SU-DHL-6 (cell line): Measurements from ENCODE around the gene CYP2E1.

Experiments
- H2AFZ ChIP-seq: fragments of 200-600 bp; sonication (generic); 2 replicates; pipeline ENCODE4 v1.6.1; 2014; ENCODE audit warnings: low read depth, mild to moderate bottlenecking, moderate library complexity, mixed read lengths, antibody characterized with exemption, low read length; ENCODE audit not compliant: severe bottlenecking
- H3F3A ChIP-seq: fragments of 200-600 bp; shearing (Covaris generic); 2 replicates; pipeline ENCODE4 v1.6.0; 2016; ENCODE audit warnings: antibody characterized with exemption, mild to moderate bottlenecking; ENCODE audit not compliant: insufficient read depth
- H3K27ac ChIP-seq: fragments of 200-600 bp; sonication (generic); 2 replicates; pipeline ENCODE4 v1.5.1; 2016; ENCODE audit warnings: low read depth, mild to moderate bottlenecking, low read length, moderate library complexity, mixed read lengths
- H3K27me3 ChIP-seq: fragments of 200-600 bp; sonication (generic), shearing (Covaris generic); 2 replicates; pipeline ENCODE4 v1.6.0; 2014; ENCODE audit warnings: mild to moderate bottlenecking, low read length
- H3K36me3 ChIP-seq: fragments of 200-600 bp; sonication (generic); 2 replicates; pipeline ENCODE4 v1.6.1; 2014; ENCODE audit warnings: mild to moderate bottlenecking, low read length, mixed read lengths
- H3K4me2 ChIP-seq: fragments of 300-600, 200-600 bp; shearing (Covaris generic), sonication (generic); 2 replicates; pipeline ENCODE4 v1.6.0; 2014; ENCODE audit warnings: low read length, low read depth, mild to moderate bottlenecking; ENCODE audit not compliant: poor library complexity, severe bottlenecking
- H3K4me3 ChIP-seq: fragments of 200-600 bp; sonication (generic); 2 replicates; pipeline ENCODE4 v1.5.1; 2014; ENCODE audit warnings: antibody characterized with exemption, low read length, mild to moderate bottlenecking, mixed read lengths; ENCODE audit not compliant: insufficient read depth, poor library complexity, severe bottlenecking
- H3K79me2 ChIP-seq: fragments of 200-600 bp; sonication (generic); 2 replicates; pipeline ENCODE4 v1.6.1; 2014; ENCODE audit warnings: mild to moderate bottlenecking, low read length, moderate library complexity; ENCODE audit not compliant: insufficient read depth
- H3K9ac ChIP-seq: fragments of 200-600 bp; sonication (generic); 2 replicates; pipeline ENCODE4 v1.7.0; 2014; ENCODE audit warnings: mild to moderate bottlenecking, low read length
- H3K9me2 ChIP-seq: fragments of 200-600 bp; sonication (generic); replicated peaks from 2 replicates; pipeline ENCODE4 v1.6.1; 2014; ENCODE audit warnings: low read length; ENCODE audit not compliant: insufficient read depth
- H3K9me3 ChIP-seq: fragments of 200-600 bp; sonication (generic); 2 replicates; pipeline ENCODE4 v1.6.1; 2014; ENCODE audit warnings: low read length, mixed read lengths; ENCODE audit not compliant: insufficient read depth
- H4K20me1 ChIP-seq: fragments of 200-600 bp; sonication (generic); 2 replicates; pipeline ENCODE4 v1.6.1; 2014; ENCODE audit warnings: low read depth, mild to moderate bottlenecking, antibody characterized with exemption, low read length, moderate library complexity, mixed read lengths
- CTCF ChIP-seq: fragments of 200-600 bp; sonication (generic); IDR thresholded peaks from one replicate; pipeline ENCODE4 v1.5.1; 2017; ENCODE audit warnings: antibody characterized with exemption, mild to moderate bottlenecking, low read length, moderate library complexity; ENCODE audit not compliant: insufficient read depth, poor library complexity, severe bottlenecking
- EZH2phosphoT487 ChIP-seq: fragments of 200-600 bp; sonication (generic), shearing (Covaris generic); conservative IDR thresholded peaks from 2 replicates; pipeline ENCODE4 v1.6.1; 2018; ENCODE audit warnings: mild to moderate bottlenecking, antibody characterized with exemption, low read length, moderate library complexity, mixed read lengths

CYP2E1 gene

GRCh38 chr10:133532871-133533270 lies 5.7 kb downstream of the CYP2E1 start:
- Histone ChIP-seq H3K9ac (no peak overlapping the region), H3K27me3 (no peaks in the 10 kb centered on the region), H3K79me2 (no peaks in the 10 kb centered on the region), H3K27ac (no peak overlapping the region), H2AFZ (no peak overlapping the region), H3K36me3 (no peaks in the 10 kb centered on the region), H3K9me2 (no peaks in the 10 kb centered on the region), H3K4me3 (no peak overlapping the region), H3K4me2 (no peak overlapping the region), H3K9me3 (no peaks in the 10 kb centered on the region), H3F3A (no peaks in the 10 kb centered on the region), H4K20me1 (no peaks in the 10 kb centered on the region)
- TF ChIP-seq CTCF (no peak), EZH2phosphoT487 (no peak)

- Histone ChIP-seq H3F3A (no peaks in the 10 kb centered on the region), H3K9me2 (no peaks in the 10 kb centered on the region), H3K36me3 (no peaks in the 10 kb centered on the region), H3K9ac (no peak overlapping the region), H3K4me2 (no peak overlapping the region), H4K20me1 (no peaks in the 10 kb centered on the region), H2AFZ (no peak overlapping the region), H3K79me2 (no peaks in the 10 kb centered on the region), H3K27me3 (no peaks in the 10 kb centered on the region), H3K27ac (no peak overlapping the region), H3K4me3 (no peak overlapping the region), H3K9me3 (no peaks in the 10 kb centered on the region)
- TF ChIP-seq CTCF, result no peak
- TF ChIP-seq EZH2phosphoT487, result no peak
These were observed 7.3 kb downstream of the CYP2E1 start for GRCh38 chr10:133534417-133534816.

- Histone ChIP-seq H3K27me3 (no peaks in the 10 kb centered on the region), H2AFZ (no peak overlapping the region), H3F3A (no peaks in the 10 kb centered on the region), H4K20me1 (no peaks in the 10 kb centered on the region), H3K9me3 (no peaks in the 10 kb centered on the region), H3K36me3 (no peaks in the 10 kb centered on the region), H3K9ac (no peak overlapping the region), H3K4me3 (no peak overlapping the region), H3K4me2 (no peak overlapping the region), H3K9me2 (no peaks in the 10 kb centered on the region), H3K79me2 (no peaks in the 10 kb centered on the region), H3K27ac (no peak overlapping the region)
- TF ChIP-seq EZH2phosphoT487, result no peak
- no peak for TF ChIP-seq CTCF
These were observed 9.0 kb downstream of the CYP2E1 start for GRCh38 chr10:133536198-133536597.
